ENCODE results near the gene ATP8A2.

Gene ATP8A2

DNA sequence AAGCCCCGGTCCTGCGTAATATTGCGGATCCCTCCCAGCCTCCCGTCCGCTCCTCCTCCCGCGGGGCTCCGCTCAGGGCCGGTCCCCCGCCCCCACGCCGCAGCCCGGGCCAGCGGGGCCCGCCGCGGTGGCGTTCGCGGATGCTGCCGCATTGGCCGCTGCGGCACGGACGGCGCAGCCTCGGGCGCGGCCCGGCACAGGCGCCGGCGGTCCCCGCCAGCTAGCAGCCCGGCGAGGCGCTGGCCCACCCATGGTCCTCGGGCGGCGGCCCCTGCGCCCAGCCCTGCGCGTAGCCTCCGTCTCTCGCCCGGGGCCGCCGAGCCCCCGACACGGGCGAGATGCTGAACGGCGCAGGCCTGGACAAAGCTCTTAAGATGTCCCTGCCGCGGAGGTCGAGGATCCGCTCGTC, at the start of gene ATP8A2:
Gene ATP8A2, plus strand, starts transcription at position 100 of the 409 bp plus-strand sequence. Its CDS starts 239 bp downstream, at position 339.
- Histone ChIP-seq H3K9me3 (ENCODE audit: control insufficient read depth, low read length) (no peaks in the 10 kb centered on the region), H3K79me2 (no peaks in the 10 kb centered on the region), H3K27me3 (ENCODE audit: control insufficient read depth, insufficient read depth, low read length) (no peaks in the 10 kb centered on the region), H3K4me1 (no peaks in the 10 kb centered on the region), H2AFZ (peak within 1 kb of the TSS; percentile 53), H3K36me3 (ENCODE audit: control insufficient read depth, insufficient read depth, low read length) (no peaks in the 10 kb centered on the region), H3K4me3 (ENCODE audit: low read depth, low read length) (peak within 1 kb of the TSS; percentile 11), H3K4me2 (ENCODE audit: low read length) (peak within 1 kb of the TSS; percentile 31), H3K9ac (no peak within 1 kb of the TSS), H3K27ac (no peak within 1 kb of the TSS)
- TF ChIP-seq, protein P1, sequence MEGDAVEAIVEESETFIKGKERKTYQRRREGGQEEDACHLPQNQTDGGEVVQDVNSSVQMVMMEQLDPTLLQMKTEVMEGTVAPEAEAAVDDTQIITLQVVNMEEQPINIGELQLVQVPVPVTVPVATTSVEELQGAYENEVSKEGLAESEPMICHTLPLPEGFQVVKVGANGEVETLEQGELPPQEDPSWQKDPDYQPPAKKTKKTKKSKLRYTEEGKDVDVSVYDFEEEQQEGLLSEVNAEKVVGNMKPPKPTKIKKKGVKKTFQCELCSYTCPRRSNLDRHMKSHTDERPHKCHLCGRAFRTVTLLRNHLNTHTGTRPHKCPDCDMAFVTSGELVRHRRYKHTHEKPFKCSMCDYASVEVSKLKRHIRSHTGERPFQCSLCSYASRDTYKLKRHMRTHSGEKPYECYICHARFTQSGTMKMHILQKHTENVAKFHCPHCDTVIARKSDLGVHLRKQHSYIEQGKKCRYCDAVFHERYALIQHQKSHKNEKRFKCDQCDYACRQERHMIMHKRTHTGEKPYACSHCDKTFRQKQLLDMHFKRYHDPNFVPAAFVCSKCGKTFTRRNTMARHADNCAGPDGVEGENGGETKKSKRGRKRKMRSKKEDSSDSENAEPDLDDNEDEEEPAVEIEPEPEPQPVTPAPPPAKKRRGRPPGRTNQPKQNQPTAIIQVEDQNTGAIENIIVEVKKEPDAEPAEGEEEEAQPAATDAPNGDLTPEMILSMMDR (IDR thresholded peaks at IDR 0.05), result no peak

DNA sequence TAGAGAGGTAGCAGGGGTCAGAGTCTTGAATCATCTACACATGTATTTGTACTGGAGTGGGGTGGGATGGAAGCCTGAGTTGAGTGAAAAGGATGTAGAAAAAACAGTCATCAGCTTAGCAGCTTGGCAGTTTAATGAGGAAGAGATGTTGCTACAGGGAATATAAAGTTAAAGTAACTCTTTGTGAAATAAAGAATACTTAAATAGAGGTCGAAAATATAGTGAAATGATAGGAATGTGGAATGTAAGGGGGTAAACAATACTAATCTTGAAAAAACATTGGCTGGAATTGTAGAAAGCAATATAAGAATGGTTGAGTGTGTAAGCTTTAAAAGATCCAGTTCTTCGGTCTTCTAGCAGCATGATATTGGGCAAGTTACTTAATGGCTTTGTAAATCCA, 47.7 kb upstream of the ATP8A2 start:
- no peak overlapping the region for H3K4me2 ChIP-seq (ENCODE audit: low read length)
- no peak overlapping the region for H3K9ac ChIP-seq
- no peaks in the 10 kb centered on the region for H3K27me3 ChIP-seq (ENCODE audit: control insufficient read depth, insufficient read depth, low read length)
- H3K9me3 ChIP-seq (ENCODE audit: control insufficient read depth, low read length), result no peaks in the 10 kb centered on the region
- no peaks in the 10 kb centered on the region for H3K4me1 ChIP-seq
- H3K36me3 ChIP-seq (ENCODE audit: control insufficient read depth, insufficient read depth, low read length), result no peaks in the 10 kb centered on the region
- H3K4me3 ChIP-seq (ENCODE audit: low read depth, low read length), result no peak overlapping the region
- TF ChIP-seq, protein P1 (IDR thresholded peaks at IDR 0.05), result no peak
- no peaks in the 10 kb centered on the region for H3K79me2 ChIP-seq
- no peak overlapping the region for H2AFZ ChIP-seq
- H3K27ac ChIP-seq, result no peak overlapping the region

DNA sequence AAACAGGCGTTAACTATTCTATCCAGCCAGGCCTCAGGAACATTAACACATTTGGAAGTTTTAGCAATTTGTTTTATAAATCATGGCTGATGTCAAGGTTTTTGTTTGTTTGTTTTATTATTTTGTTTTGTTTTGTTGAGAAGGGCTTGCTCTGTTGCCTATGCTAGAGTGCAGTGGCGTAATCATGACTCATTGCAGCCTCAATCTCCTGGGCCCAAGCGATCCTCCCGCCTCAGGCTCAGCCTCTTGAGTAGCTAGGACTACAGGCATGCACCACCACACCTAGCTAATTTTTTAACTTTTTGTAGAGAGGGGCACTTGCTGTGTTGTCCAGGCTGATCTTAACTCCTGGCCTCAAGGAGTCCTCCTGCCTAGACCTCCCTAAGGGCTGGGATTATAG, 42.1 kb upstream of the ATP8A2 start:
- TF ChIP-seq, protein P1 (IDR thresholded peaks at IDR 0.05), result no peak
- H3K36me3 ChIP-seq (ENCODE audit: control insufficient read depth, insufficient read depth, low read length), result no peaks in the 10 kb centered on the region
- H3K4me1 ChIP-seq, result no peaks in the 10 kb centered on the region
- H3K27me3 ChIP-seq (ENCODE audit: control insufficient read depth, insufficient read depth, low read length), result no peaks in the 10 kb centered on the region
- H2AFZ ChIP-seq, result no peak overlapping the region
- H3K27ac ChIP-seq, result no peak overlapping the region
- H3K4me2 ChIP-seq (ENCODE audit: low read length), result no peak overlapping the region
- H3K9me3 ChIP-seq (ENCODE audit: control insufficient read depth, low read length), result no peaks in the 10 kb centered on the region
- H3K79me2 ChIP-seq, result no peaks in the 10 kb centered on the region
- no peak overlapping the region for H3K4me3 ChIP-seq (ENCODE audit: low read depth, low read length)
- no peak overlapping the region for H3K9ac ChIP-seq

DNA sequence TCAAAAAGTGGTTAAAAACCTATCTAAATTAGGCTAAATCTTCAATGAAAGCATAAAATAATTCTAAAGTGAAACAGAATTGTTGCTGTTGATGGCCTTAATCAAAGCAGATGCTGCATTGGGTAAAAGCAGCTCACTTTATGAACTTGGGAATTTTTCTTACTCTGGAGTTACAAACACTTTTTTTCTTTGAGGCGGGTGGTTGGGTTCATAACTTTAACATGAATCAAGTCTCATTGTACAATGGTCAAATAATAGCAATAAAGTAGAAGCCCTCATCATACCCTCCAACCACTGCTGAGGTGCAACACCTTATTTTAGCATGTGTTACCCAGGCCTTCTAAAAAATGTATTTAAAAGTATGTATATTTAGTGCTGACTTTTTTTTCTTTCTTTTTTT, 41.2 kb upstream of the ATP8A2 start:
- Histone ChIP-seq H2AFZ (no peak overlapping the region), H3K4me2 (ENCODE audit: low read length) (no peak overlapping the region), H3K36me3 (ENCODE audit: control insufficient read depth, insufficient read depth, low read length) (no peaks in the 10 kb centered on the region), H3K27ac (no peak overlapping the region), H3K9me3 (ENCODE audit: control insufficient read depth, low read length) (no peaks in the 10 kb centered on the region), H3K27me3 (ENCODE audit: control insufficient read depth, insufficient read depth, low read length) (no peaks in the 10 kb centered on the region), H3K9ac (no peak overlapping the region), H3K4me1 (no peaks in the 10 kb centered on the region), H3K79me2 (no peaks in the 10 kb centered on the region), H3K4me3 (ENCODE audit: low read depth, low read length) (no peak overlapping the region)
- TF ChIP-seq, protein P1 (IDR thresholded peaks at IDR 0.05), result no peak

DNA sequence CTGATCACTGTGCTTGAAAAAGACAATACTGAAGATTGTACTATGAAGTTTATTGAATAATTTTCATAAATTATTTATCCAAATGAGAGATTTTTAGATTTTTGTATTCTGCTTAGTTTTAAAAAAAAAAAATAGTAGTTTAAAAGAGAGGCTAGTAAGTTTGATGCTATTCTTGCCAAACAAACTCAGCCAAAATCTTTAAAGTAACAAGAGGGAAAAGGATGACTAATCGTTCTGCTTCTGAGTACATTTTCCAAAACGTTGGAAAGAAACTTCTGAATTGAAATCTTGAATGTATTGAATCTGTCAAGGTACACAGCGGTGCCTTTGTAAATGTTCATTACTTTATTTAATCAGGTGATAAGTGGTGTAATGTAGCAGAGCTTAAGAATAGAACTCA, 35.9 kb upstream of the ATP8A2 start:
- no peak overlapping the region for H3K27ac ChIP-seq
- no peaks in the 10 kb centered on the region for H3K9me3 ChIP-seq (ENCODE audit: control insufficient read depth, low read length)
- no peaks in the 10 kb centered on the region for H3K4me1 ChIP-seq
- H3K36me3 ChIP-seq (ENCODE audit: control insufficient read depth, insufficient read depth, low read length), result no peaks in the 10 kb centered on the region
- no peak overlapping the region for H3K9ac ChIP-seq
- no peaks in the 10 kb centered on the region for H3K27me3 ChIP-seq (ENCODE audit: control insufficient read depth, insufficient read depth, low read length)
- H3K4me2 ChIP-seq (ENCODE audit: low read length), result no peak overlapping the region
- H3K79me2 ChIP-seq, result no peaks in the 10 kb centered on the region
- no peak overlapping the region for H3K4me3 ChIP-seq (ENCODE audit: low read depth, low read length)
- H2AFZ ChIP-seq, result no peak overlapping the region
- TF ChIP-seq, protein P1 (IDR thresholded peaks at IDR 0.05), result no peak

All from parathyroid adenoma (tissue), 2 donors.